GM23248 (cell line): ENCODE measurements around the gene ALS2.

Experiments used
- EZH2 ChIP-seq: fragments of 200-600 bp; sonication (generic); IDR thresholded peaks from 2 replicates; pipeline ENCODE4 v1.6.1; 2018; ENCODE audit warnings: antibody characterized with exemption, mild to moderate bottlenecking; ENCODE audit not compliant: insufficient read depth, poor library complexity, severe bottlenecking
- EZH2phosphoT487 ChIP-seq: fragments of 200-600 bp; sonication (generic); IDR thresholded peaks from 2 replicates; pipeline ENCODE4 v1.6.1; 2018; ENCODE audit warnings: antibody characterized with exemption, moderate library complexity, mild to moderate bottlenecking, low read depth; ENCODE audit not compliant: insufficient read depth

- TF ChIP-seq EZH2: no peak
- no peak for TF ChIP-seq EZH2phosphoT487
Observed at GRCh38 chr2:201821080-201821479, 40.3 kb upstream of the ALS2 start.
